Neural crest cell (in vitro differentiated cells): ENCODE data around the gene GSTT2B. TPM values are rescaled to one million over a fixed set of nuclear protein-coding genes. Genes with fewer than 3 reads are reported as not detected.
"Not testable (repeated sequence)": the region's sequence is repeated elsewhere in the genome, so short reads cannot be mapped to it uniquely, and the experiment has no call there.

Source experiments
- DNase-seq: peaks from one replicate; pipeline ENCODE4 v3.0.0; 2021; ENCODE audit warnings: low read depth, mixed read lengths, low spot score
- H3K27ac Mint-ChIP-seq: one replicate; pipeline ENCODE4 v1.8.0; 2021; ENCODE audit warnings: mild to moderate bottlenecking, mixed read lengths; ENCODE audit not compliant: unreplicated experiment
- H3K27me3 Mint-ChIP-seq: 2 replicates; pipeline ENCODE4 v1.8.0; 2021; ENCODE audit warnings: low read depth, mild to moderate bottlenecking, mixed read lengths
- H3K36me3 Mint-ChIP-seq: 2 replicates; pipeline ENCODE4 v1.8.0; 2021; ENCODE audit warnings: low read depth, mild to moderate bottlenecking, mixed read lengths
- H3K4me1 Mint-ChIP-seq: 2 replicates; pipeline ENCODE4 v1.8.0; 2021; ENCODE audit warnings: mixed read lengths
- H3K4me3 Mint-ChIP-seq: one replicate; pipeline ENCODE4 v1.8.0; 2021; ENCODE audit warnings: mild to moderate bottlenecking, mixed read lengths
- H3K9me3 Mint-ChIP-seq: 2 replicates; pipeline ENCODE4 v1.8.0; 2021; ENCODE audit warnings: mixed read lengths
- CTCF ChIP-seq: fragments of 200-600 bp; sonication (generic); conservative IDR thresholded peaks from 2 replicates; pipeline ENCODE4 v1.5.0; 2021; ENCODE audit warnings: antibody characterized with exemption, mild to moderate bottlenecking
- total RNA-seq: library from RNA; stranded (reverse); gene quantifications from 2 replicates; pipeline ENCODE4 v1.2.1, GENCODE V29; 2021

GSTT2B gene
- total RNA-seq, 1 donor from 2014 or later = 2.1 TPM

- Mint-ChIP-seq H3K9me3 (peaks cover 9% of the 10 kb centered on the region), H3K27ac (no peak overlapping the region), H3K27me3 (no peaks in the 10 kb centered on the region), H3K4me1 (peaks cover 31% of the 10 kb centered on the region), H3K36me3 (peaks cover 14% of the 10 kb centered on the region), H3K4me3 (no peak overlapping the region)
- TF ChIP-seq CTCF = no peak
- no peak for DNase-seq
These were observed 51.6 kb downstream of the GSTT2B start for GRCh38 chr22:23909296-23909898.

GRCh38 chr22:23908587-23909205 is 52.3 kb downstream of the GSTT2B start:
- H3K4me1 Mint-ChIP-seq = peaks cover 24% of the 10 kb centered on the region
- no peak overlapping the region for H3K27ac Mint-ChIP-seq
- TF ChIP-seq CTCF = no peak
- no peak for DNase-seq
- peaks cover 8% of the 10 kb centered on the region for H3K9me3 Mint-ChIP-seq
- peaks cover 13% of the 10 kb centered on the region for H3K36me3 Mint-ChIP-seq
- H3K4me3 Mint-ChIP-seq = no peak overlapping the region
- no peaks in the 10 kb centered on the region for H3K27me3 Mint-ChIP-seq

- H3K36me3 Mint-ChIP-seq, H3K4me3 Mint-ChIP-seq, H3K9me3 Mint-ChIP-seq, H3K27me3 Mint-ChIP-seq, DNase-seq: not testable (repeated sequence)
- Mint-ChIP-seq H3K27ac (peak overlapping the region; percentile 93), H3K4me1 (peaks cover 15% of the 10 kb centered on the region)
These were observed 53.6 kb downstream of the GSTT2B start for GRCh38 chr22:23907423-23907822.

Other genes starting within 250 kb of the GSTT2B start
- 11.4 and 13.0 TPM in 2 replicates for gene ZNF70, start 210.1 kb downstream of the GSTT2B start, total RNA-seq
- not detected in 2 replicates for gene VPREB3, start 206.8 kb downstream of the GSTT2B start, total RNA-seq
- gene C22orf15, start 198.2 kb downstream of the GSTT2B start, total RNA-seq = 0.41 and 0.79 TPM in 2 replicates
- 35.8 and 38.8 TPM in 2 replicates for gene CHCHD10, start 193.2 kb downstream of the GSTT2B start, total RNA-seq
- 10.8 and 11.2 TPM in 2 replicates for gene MMP11, start 188.3 kb downstream of the GSTT2B start, total RNA-seq
- gene SMARCB1, start 174.2 kb downstream of the GSTT2B start, total RNA-seq = 222 and 244 TPM in 2 replicates
- gene DERL3, start 122.2 kb downstream of the GSTT2B start, total RNA-seq = 5.7 TPM in 2 replicates
- gene SLC2A11, start 103.3 kb downstream of the GSTT2B start, total RNA-seq = 17.1 and 18.2 TPM in 2 replicates
- 637 and 642 TPM in 2 replicates for gene MIF, start 66.8 kb downstream of the GSTT2B start, total RNA-seq
- gene DDTL, start 5.7 kb upstream of the GSTT2B start, total RNA-seq = not detected in 2 replicates
- 72.3 and 74.0 TPM in 2 replicates for gene DDT, start 13.2 kb upstream of the GSTT2B start, total RNA-seq
- gene GSTT2, start 18.9 kb upstream of the GSTT2B start, total RNA-seq = not detected in 2 replicates
- not detected in 2 replicates for gene GSTT4, start 44.3 kb upstream of the GSTT2B start, total RNA-seq
- gene CABIN1, start 50.1 kb upstream of the GSTT2B start, total RNA-seq = 80.8 and 81.8 TPM in 2 replicates
- 0.37 and 0.66 TPM in 2 replicates for gene SUSD2, start 220.3 kb upstream of the GSTT2B start, total RNA-seq